Astrocyte (in vitro differentiated cells and primary cell): ENCODE measurements around the gene IGBP1.
"Not testable (repeated sequence)": the region's sequence is repeated elsewhere in the genome, so short reads cannot be mapped to it uniquely, and the experiment has no call there.

Source experiments
- EZH2 ChIP-seq: IDR thresholded peaks from 2 replicates; pipeline ENCODE4 v1.6.1; 2012; ENCODE audit warnings: mild to moderate bottlenecking, low read length, inconsistent platforms; ENCODE audit not compliant: insufficient read depth
- TF ChIP-seq, protein P1 (sequence below): IDR thresholded peaks from 2 replicates; pipeline ENCODE4 v1.5.1; 2011; ENCODE audit warnings: low read depth, mild to moderate bottlenecking, inconsistent platforms, low read length, moderate library complexity; ENCODE audit not compliant: insufficient read depth

DNA sequence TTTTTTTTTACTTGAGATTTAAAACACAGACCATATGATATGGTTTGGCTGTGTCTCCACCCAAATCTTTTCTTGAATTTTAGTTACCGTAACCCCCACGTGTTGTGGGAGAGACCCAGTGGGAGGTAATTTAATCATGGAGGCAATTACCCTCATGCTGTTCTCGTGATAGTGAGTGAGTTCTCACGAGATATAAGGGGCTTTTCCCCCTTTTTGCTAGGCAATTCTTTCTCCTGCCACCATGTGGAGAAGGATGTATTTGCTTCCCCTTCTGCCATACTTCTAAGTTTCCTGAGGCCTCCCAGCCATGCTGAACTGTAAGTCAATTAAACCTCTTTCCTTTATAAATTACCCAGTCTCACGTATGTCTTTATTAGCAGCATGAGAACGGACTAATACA lies 76.3 kb downstream of the IGBP1 start:
- TF ChIP-seq, protein P1, sequence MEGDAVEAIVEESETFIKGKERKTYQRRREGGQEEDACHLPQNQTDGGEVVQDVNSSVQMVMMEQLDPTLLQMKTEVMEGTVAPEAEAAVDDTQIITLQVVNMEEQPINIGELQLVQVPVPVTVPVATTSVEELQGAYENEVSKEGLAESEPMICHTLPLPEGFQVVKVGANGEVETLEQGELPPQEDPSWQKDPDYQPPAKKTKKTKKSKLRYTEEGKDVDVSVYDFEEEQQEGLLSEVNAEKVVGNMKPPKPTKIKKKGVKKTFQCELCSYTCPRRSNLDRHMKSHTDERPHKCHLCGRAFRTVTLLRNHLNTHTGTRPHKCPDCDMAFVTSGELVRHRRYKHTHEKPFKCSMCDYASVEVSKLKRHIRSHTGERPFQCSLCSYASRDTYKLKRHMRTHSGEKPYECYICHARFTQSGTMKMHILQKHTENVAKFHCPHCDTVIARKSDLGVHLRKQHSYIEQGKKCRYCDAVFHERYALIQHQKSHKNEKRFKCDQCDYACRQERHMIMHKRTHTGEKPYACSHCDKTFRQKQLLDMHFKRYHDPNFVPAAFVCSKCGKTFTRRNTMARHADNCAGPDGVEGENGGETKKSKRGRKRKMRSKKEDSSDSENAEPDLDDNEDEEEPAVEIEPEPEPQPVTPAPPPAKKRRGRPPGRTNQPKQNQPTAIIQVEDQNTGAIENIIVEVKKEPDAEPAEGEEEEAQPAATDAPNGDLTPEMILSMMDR: not testable (repeated sequence)
- TF ChIP-seq EZH2: not testable (repeated sequence)
